MM.1S (cell line): ENCODE data around the gene YPEL2.
"Not testable (repeated sequence)": the region's sequence is repeated elsewhere in the genome, so short reads cannot be mapped to it uniquely, and the experiment has no call there.

Source experiments
- EZH2 ChIP-seq: fragments of 300-600 bp; sonication (generic); optimal IDR thresholded peaks from 2 replicates; pipeline ENCODE3; 2017; ENCODE audit warnings: low read depth, mild to moderate bottlenecking, antibody characterized with exemption, low read length, mixed read lengths
- EZH2phosphoT487 ChIP-seq: fragments of 300-600 bp; sonication (generic); IDR thresholded peaks from 2 replicates; pipeline ENCODE4 v1.6.1; 2018; ENCODE audit warnings: antibody characterized with exemption, low read length
- TF ChIP-seq, protein P1 (sequence below): fragments of 300-600 bp; sonication (generic); IDR thresholded peaks from 2 replicates; pipeline ENCODE4 v1.5.1; 2016; ENCODE audit warnings: antibody characterized with exemption, low read length, mixed read lengths

DNA sequence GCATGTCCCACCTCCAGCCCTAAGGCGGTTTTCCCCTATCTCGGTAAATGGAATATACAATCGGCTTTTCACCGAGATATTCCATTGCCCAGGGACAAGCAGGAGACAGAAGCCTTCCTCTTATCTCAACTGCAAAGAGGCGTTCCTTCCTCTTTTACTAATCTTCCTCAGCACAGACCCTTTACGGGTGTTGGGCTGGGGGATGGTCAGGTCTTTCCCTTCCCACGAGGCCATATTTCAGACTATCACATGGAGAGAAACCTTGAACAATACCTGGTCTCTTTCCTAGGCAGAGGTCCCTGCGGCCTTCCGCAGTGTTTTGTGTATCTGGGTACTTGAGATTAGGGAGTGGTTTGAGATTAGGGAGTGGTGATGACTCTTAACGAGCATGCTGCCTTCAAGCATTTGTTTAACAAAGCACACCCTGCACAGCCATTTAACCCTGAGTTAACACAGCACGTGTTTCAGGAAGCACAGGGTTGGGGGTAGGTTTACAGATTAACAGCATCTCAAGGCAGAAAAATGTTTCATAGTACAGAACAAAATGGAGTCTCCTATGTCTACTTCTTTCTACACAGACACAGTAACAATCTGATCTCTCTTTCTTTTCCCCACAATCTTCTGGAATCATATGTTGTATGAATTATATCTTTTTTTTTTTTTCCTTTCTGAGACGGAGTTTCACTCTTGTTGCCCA, 41.0 kb upstream of the YPEL2 start:
- TF ChIP-seq, protein P1, sequence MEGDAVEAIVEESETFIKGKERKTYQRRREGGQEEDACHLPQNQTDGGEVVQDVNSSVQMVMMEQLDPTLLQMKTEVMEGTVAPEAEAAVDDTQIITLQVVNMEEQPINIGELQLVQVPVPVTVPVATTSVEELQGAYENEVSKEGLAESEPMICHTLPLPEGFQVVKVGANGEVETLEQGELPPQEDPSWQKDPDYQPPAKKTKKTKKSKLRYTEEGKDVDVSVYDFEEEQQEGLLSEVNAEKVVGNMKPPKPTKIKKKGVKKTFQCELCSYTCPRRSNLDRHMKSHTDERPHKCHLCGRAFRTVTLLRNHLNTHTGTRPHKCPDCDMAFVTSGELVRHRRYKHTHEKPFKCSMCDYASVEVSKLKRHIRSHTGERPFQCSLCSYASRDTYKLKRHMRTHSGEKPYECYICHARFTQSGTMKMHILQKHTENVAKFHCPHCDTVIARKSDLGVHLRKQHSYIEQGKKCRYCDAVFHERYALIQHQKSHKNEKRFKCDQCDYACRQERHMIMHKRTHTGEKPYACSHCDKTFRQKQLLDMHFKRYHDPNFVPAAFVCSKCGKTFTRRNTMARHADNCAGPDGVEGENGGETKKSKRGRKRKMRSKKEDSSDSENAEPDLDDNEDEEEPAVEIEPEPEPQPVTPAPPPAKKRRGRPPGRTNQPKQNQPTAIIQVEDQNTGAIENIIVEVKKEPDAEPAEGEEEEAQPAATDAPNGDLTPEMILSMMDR = not testable (repeated sequence)
- not testable (repeated sequence) for TF ChIP-seq EZH2, EZH2phosphoT487
